GM12891 (cell line): ENCODE results near the gene CGRRF1.

Source experiments
- PAX5 ChIP-seq: IDR thresholded peaks from 2 replicates; pipeline ENCODE4 v1.6.1; 2011; ENCODE audit warnings: low read length, moderate library complexity, mild to moderate bottlenecking; ENCODE audit not compliant: insufficient read depth, severe bottlenecking
- POLR2AphosphoS5 ChIP-seq: IDR thresholded peaks from 2 replicates; pipeline ENCODE4 v1.6.1; 2011; ENCODE audit warnings: low read depth, low read length, control low read depth

- TF ChIP-seq POLR2AphosphoS5 (no peak), PAX5 (no peak)
Observed at GRCh38 chr14:54467280-54467679, 42.4 kb upstream of the CGRRF1 start.
